HepG2 (cell line): ENCODE data around the gene KIF1B. TPM values are rescaled to one million over a fixed set of nuclear protein-coding genes. Genes with fewer than 3 reads are reported as not detected.

Experiments used
- AKAP8 ChIP-seq: sonication (generic); formaldehyde crosslinking; IDR thresholded peaks from 2 replicates; pipeline ENCODE4 v1.5.1; 2020; ENCODE audit warnings: mild to moderate bottlenecking, missing genetic modification reagents
- ATF3 ChIP-seq: sonication (generic); formaldehyde crosslinking; IDR thresholded peaks from 2 replicates; pipeline ENCODE4 v1.4.0; 2020; ENCODE audit warnings: missing genetic modification reagents
- FOXK2 ChIP-seq: fragments of 450-650 bp; IDR thresholded peaks from 2 replicates; pipeline ENCODE4 v1.6.1; 2016
- GLMP ChIP-seq: sonication (generic); formaldehyde crosslinking; IDR thresholded peaks from 2 replicates; pipeline ENCODE4 v1.9.0; 2021; ENCODE audit warnings: missing genetic modification reagents, mild to moderate bottlenecking, borderline replicate concordance
- HOXA7 ChIP-seq: sonication (generic); formaldehyde crosslinking; IDR thresholded peaks from 2 replicates; pipeline ENCODE4 v1.8.1; 2022; ENCODE audit warnings: mild to moderate bottlenecking, missing genetic modification reagents, moderate library complexity
- KDM1A ChIP-seq: IDR thresholded peaks from 2 replicates; pipeline ENCODE4 v1.6.1; 2016; ENCODE audit warnings: missing compliant biosample characterization
- MAFF ChIP-seq: IDR thresholded peaks from 2 replicates; pipeline ENCODE4 v1.6.1; 2011; ENCODE audit warnings: low read depth, low read length, improper control_type of control experiment
- MIER2 ChIP-seq: IDR thresholded peaks from 2 replicates; pipeline ENCODE4 v1.6.1; 2016; ENCODE audit warnings: missing biosample characterization, missing genetic modification reagents
- MIER3 ChIP-seq: IDR thresholded peaks from 2 replicates; pipeline ENCODE4 v1.6.1; 2016; ENCODE audit warnings: missing compliant biosample characterization, borderline replicate concordance
- NCOA2 ChIP-seq: sonication (generic); formaldehyde crosslinking; IDR thresholded peaks from 2 replicates; pipeline ENCODE4 v1.8.0; 2022; ENCODE audit warnings: inconsistent platforms
- NFKBIZ ChIP-seq: IDR thresholded peaks from 2 replicates; pipeline ENCODE4 v1.6.1; 2018; ENCODE audit warnings: missing genetic modification reagents, missing compliant biosample characterization
- PHF21A ChIP-seq: sonication (generic); formaldehyde crosslinking; IDR thresholded peaks from 2 replicates; pipeline ENCODE4 v1.5.0; 2020; ENCODE audit warnings: mild to moderate bottlenecking, missing genetic modification reagents
- THAP7 ChIP-seq: sonication (generic); formaldehyde crosslinking; IDR thresholded peaks from 2 replicates; pipeline ENCODE4 v1.8.1; 2023; ENCODE audit warnings: mild to moderate bottlenecking, missing genetic modification reagents
- TP53 ChIP-seq: sonication (generic); formaldehyde crosslinking; conservative IDR thresholded peaks from 2 replicates; pipeline ENCODE4 v1.4.0; 2020; ENCODE audit warnings: missing genetic modification reagents
- ZFP62 ChIP-seq: sonication (generic); formaldehyde crosslinking; IDR thresholded peaks from 2 replicates; pipeline ENCODE4 v1.4.0; 2020; ENCODE audit warnings: missing genetic modification reagents
- ZFP82 ChIP-seq: sonication (generic); formaldehyde crosslinking; IDR thresholded peaks from 2 replicates; pipeline ENCODE4 v1.5.1; 2020; ENCODE audit warnings: mild to moderate bottlenecking, missing genetic modification reagents, borderline replicate concordance
- ZKSCAN8 ChIP-seq: IDR thresholded peaks from 2 replicates; pipeline ENCODE4 v1.6.1; 2016; ENCODE audit warnings: borderline replicate concordance, missing genetic modification reagents, missing compliant biosample characterization
- ZNF180 ChIP-seq: sonication (generic); formaldehyde crosslinking; IDR thresholded peaks from 2 replicates; pipeline ENCODE4 v1.4.0; 2020; ENCODE audit warnings: low read depth, missing genetic modification reagents, borderline replicate concordance
- ZNF20 ChIP-seq: sonication (generic); formaldehyde crosslinking; IDR thresholded peaks from 2 replicates; pipeline ENCODE4 v1.4.0; 2020; ENCODE audit warnings: mild to moderate bottlenecking, moderate library complexity, missing genetic modification reagents
- ZNF276 ChIP-seq: sonication (generic); formaldehyde crosslinking; IDR thresholded peaks from 2 replicates; pipeline ENCODE4 v1.4.0; 2020; ENCODE audit warnings: mild to moderate bottlenecking, low read depth, missing genetic modification reagents
- ZNF282 ChIP-seq: fragments of 450-650 bp; IDR thresholded peaks from 2 replicates; pipeline ENCODE4 v1.6.1; 2018; ENCODE audit not compliant: partially characterized antibody
- ZNF362 ChIP-seq: sonication (generic); formaldehyde crosslinking; IDR thresholded peaks from 2 replicates; pipeline ENCODE4 v1.4.0; 2020; ENCODE audit warnings: missing genetic modification reagents, mild to moderate bottlenecking, borderline replicate concordance
- ZNF44 ChIP-seq: sonication (generic); formaldehyde crosslinking; IDR thresholded peaks from 2 replicates; pipeline ENCODE4 v1.5.1; 2020; ENCODE audit warnings: mild to moderate bottlenecking, missing genetic modification reagents
- ZSCAN5A ChIP-seq: sonication (generic); formaldehyde crosslinking; IDR thresholded peaks from 2 replicates; pipeline ENCODE4 v1.8.0; 2022; ENCODE audit warnings: mild to moderate bottlenecking, missing genetic modification reagents, borderline replicate concordance
- polyA plus RNA-seq, 8 experiments: library from polyadenylated mRNA; depleted of rRNA in 3 of 8; stranded (reverse) in 7 of 8; unstranded in 1 of 8; fragments of >200 nt; fragmentation: Illumina TruSeq in 4 of 8; extraction: Trizol in 4 of 8; gene quantifications; 2 replicates each; pipeline versions ENCODE4 v1.2.1 to v1.2.3, GENCODE V29; 2011 to 2016; ENCODE audit warnings: low read depth in 4 of 8, missing spikeins in 1 of 8, mixed read lengths in 1 of 8; ENCODE audit not compliant: insufficient read depth in 1 of 8
- total RNA-seq, 5 experiments: library from RNA; depleted of rRNA; stranded (reverse); fragments of >200 nt; fragmentation: Illumina TruSeq; extraction: Trizol; gene quantifications; 2 replicates each; pipeline ENCODE4 v1.2.3, GENCODE V29; 2016; ENCODE audit warnings: low read depth in 1 of 5
- TF ChIP-seq, protein P1 (sequence below): sonication (generic); formaldehyde crosslinking; IDR thresholded peaks from 2 replicates; pipeline ENCODE4 v1.5.1; 2020; ENCODE audit warnings: mild to moderate bottlenecking, missing genetic modification reagents, moderate library complexity

Gene KIF1B
- total and polyA plus RNA-seq, 2 of the 13 experiments (the other 11 are each of a cell fraction or from before 2014, with no cell fraction given) = 26.7 to 32.5 TPM

- TF ChIP-seq NFKBIZ (CRISPR knock-in tag) = no peak
- TF ChIP-seq KDM1A = no peak
- TF ChIP-seq ZSCAN5A = no peak
- TF ChIP-seq ZNF282 = no peak
- no peak for TF ChIP-seq GLMP
- TF ChIP-seq ZNF180 = no peak
- no peak for TF ChIP-seq ZFP82 (CRISPR knock-in tag)
- no peak for TF ChIP-seq ZFP62 (CRISPR knock-in tag)
- TF ChIP-seq AKAP8 = no peak
- peak; percentile 50; the same call in 1 of the 2 replicates for TF ChIP-seq MIER2
- TF ChIP-seq MAFF = no peak
- no peak for TF ChIP-seq ZNF44
- TF ChIP-seq TP53 = no peak
- TF ChIP-seq, protein P1, sequence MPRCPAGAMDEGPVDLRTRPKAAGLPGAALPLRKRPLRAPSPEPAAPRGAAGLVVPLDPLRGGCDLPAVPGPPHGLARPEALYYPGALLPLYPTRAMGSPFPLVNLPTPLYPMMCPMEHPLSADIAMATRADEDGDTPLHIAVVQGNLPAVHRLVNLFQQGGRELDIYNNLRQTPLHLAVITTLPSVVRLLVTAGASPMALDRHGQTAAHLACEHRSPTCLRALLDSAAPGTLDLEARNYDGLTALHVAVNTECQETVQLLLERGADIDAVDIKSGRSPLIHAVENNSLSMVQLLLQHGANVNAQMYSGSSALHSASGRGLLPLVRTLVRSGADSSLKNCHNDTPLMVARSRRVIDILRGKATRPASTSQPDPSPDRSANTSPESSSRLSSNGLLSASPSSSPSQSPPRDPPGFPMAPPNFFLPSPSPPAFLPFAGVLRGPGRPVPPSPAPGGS = no peak
- TF ChIP-seq ZNF20 (CRISPR knock-in tag) = no peak
- no peak for TF ChIP-seq ZNF276 (CRISPR knock-in tag)
- TF ChIP-seq ATF3 (CRISPR knock-in tag) = no peak
- TF ChIP-seq ZNF362 = no peak
- TF ChIP-seq FOXK2 = no peak
- TF ChIP-seq PHF21A (CRISPR knock-in tag) = no peak
- TF ChIP-seq HOXA7 (CRISPR knock-in tag) = no peak
- TF ChIP-seq MIER3 (CRISPR knock-in tag) = no peak
- no peak for TF ChIP-seq ZKSCAN8 (CRISPR knock-in tag)
- TF ChIP-seq NCOA2 (CRISPR knock-in tag) = no peak
- no peak for TF ChIP-seq THAP7 (CRISPR knock-in tag)
Measured at GRCh38 chr1:10388387-10388715, 178.0 kb downstream of the KIF1B start (continued).
